ENCODE data around the gene TAF3. TPM values are rescaled to one million over a fixed set of nuclear protein-coding genes. Genes with fewer than 3 reads are reported as not detected.

TAF3 gene
- total and polyA plus RNA-seq, 2 experiments from 2014 or later, result 3.9 to 7.7 TPM

- H3K4me1 ChIP-seq (ENCODE audit: low read depth), result peaks cover 20% of the 10 kb centered on the region
- H3K27me3 ChIP-seq, result no peaks in the 10 kb centered on the region
- no peaks in the 10 kb centered on the region for H3K9me3 ChIP-seq (ENCODE audit: low read depth)
- TF ChIP-seq, protein P1, sequence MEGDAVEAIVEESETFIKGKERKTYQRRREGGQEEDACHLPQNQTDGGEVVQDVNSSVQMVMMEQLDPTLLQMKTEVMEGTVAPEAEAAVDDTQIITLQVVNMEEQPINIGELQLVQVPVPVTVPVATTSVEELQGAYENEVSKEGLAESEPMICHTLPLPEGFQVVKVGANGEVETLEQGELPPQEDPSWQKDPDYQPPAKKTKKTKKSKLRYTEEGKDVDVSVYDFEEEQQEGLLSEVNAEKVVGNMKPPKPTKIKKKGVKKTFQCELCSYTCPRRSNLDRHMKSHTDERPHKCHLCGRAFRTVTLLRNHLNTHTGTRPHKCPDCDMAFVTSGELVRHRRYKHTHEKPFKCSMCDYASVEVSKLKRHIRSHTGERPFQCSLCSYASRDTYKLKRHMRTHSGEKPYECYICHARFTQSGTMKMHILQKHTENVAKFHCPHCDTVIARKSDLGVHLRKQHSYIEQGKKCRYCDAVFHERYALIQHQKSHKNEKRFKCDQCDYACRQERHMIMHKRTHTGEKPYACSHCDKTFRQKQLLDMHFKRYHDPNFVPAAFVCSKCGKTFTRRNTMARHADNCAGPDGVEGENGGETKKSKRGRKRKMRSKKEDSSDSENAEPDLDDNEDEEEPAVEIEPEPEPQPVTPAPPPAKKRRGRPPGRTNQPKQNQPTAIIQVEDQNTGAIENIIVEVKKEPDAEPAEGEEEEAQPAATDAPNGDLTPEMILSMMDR (IDR thresholded peaks at IDR 0.05; ENCODE audit: low read depth, low read length), result no peak
- H3K4me3 ChIP-seq, result no peak overlapping the region
- DNase-seq (ENCODE audit: low read depth in 1 of 2, low spot score in 1 of 2), result no peak
- H3K36me3 ChIP-seq, result peaks cover 20% of the 10 kb centered on the region
- peak overlapping the region; percentile 11 for H3K27ac ChIP-seq
Observed at GRCh38 chr10:7794251-7795026, 23.9 kb upstream of the TAF3 start.

GRCh38 chr10:7795605-7796004 is 22.7 kb upstream of the TAF3 start:
- H3K27me3 ChIP-seq, result no peaks in the 10 kb centered on the region
- H3K9me3 ChIP-seq (ENCODE audit: low read depth), result no peaks in the 10 kb centered on the region
- peak; percentile 61 to 84 for DNase-seq (ENCODE audit: low read depth in 1 of 2, low spot score in 1 of 2)
- TF ChIP-seq, protein P1 (IDR thresholded peaks at IDR 0.05; ENCODE audit: low read depth, low read length), result no peak
- peaks cover 28% of the 10 kb centered on the region for H3K36me3 ChIP-seq
- peaks cover 12% of the 10 kb centered on the region for H3K4me1 ChIP-seq (ENCODE audit: low read depth)
- no peak overlapping the region for H3K4me3 ChIP-seq
- peak overlapping the region; percentile 11 for H3K27ac ChIP-seq

DNA sequence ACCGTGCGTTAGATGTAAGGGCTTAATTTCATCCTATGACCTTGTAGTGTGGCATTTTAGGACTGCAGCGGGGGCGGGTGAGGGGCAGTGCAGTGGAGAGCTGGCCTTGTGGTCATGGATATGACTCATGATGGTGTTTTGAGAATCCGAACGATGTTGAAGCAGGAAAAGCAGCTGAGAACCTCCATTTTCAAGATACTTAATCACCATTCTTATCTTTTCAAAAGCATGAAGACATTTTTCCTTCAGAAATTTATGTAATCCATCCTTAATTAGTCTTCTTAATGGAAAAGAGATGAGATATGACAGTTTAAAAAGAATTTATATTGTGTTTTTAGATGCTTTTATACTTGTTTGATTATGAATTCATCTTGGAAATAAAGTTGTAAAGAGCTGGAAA is 20.7 kb upstream of the TAF3 start:
- peaks cover 12% of the 10 kb centered on the region for H3K4me1 ChIP-seq (ENCODE audit: low read depth)
- TF ChIP-seq, protein P1 (IDR thresholded peaks at IDR 0.05; ENCODE audit: low read depth, low read length), result no peak
- no peaks in the 10 kb centered on the region for H3K9me3 ChIP-seq (ENCODE audit: low read depth)
- no peaks in the 10 kb centered on the region for H3K27me3 ChIP-seq
- H3K4me3 ChIP-seq, result no peak overlapping the region
- no peak overlapping the region for H3K27ac ChIP-seq
- H3K36me3 ChIP-seq, result peaks cover 48% of the 10 kb centered on the region
- peak in 1 of 2 donors; percentile 92 for DNase-seq (ENCODE audit: low read depth in 1 of 2, low spot score in 1 of 2)

DNA sequence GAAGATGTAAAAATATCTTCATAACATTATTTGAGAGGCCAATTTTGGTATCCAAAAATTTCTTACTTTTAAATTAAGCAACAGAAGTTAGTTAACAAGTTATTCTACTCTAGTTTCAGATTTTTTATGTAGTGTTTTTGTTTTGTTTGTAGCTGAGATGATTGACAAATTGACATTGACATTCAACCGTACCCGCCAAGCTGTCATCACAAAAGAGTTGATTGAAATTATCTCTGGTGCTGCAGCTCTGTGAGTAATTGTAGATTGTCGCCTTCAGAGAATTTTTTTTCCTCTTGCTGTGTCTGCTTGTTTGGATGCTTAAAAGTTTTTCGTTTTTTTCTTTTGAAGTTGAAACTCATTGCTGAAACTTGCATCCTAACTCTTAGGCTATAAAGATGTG is 15.7 kb upstream of the TAF3 start:
- Histone ChIP-seq H3K4me3 (no peak overlapping the region), H3K9me3 (ENCODE audit: low read depth) (no peaks in the 10 kb centered on the region), H3K4me1 (ENCODE audit: low read depth) (peaks cover 6% of the 10 kb centered on the region), H3K27me3 (no peaks in the 10 kb centered on the region), H3K36me3 (peaks cover 80% of the 10 kb centered on the region), H3K27ac (no peak overlapping the region)
- no peak for DNase-seq (ENCODE audit: low read depth in 1 of 2, low spot score in 1 of 2)
- TF ChIP-seq, protein P1 (IDR thresholded peaks at IDR 0.05; ENCODE audit: low read depth, low read length), result no peak

- DNase-seq (ENCODE audit: low read depth in 1 of 2, low spot score in 1 of 2), result no peak
- Histone ChIP-seq H3K4me1 (ENCODE audit: low read depth) (peaks cover 6% of the 10 kb centered on the region), H3K36me3 (peaks cover 80% of the 10 kb centered on the region), H3K9me3 (ENCODE audit: low read depth) (no peaks in the 10 kb centered on the region), H3K27ac (peak overlapping the region; percentile 24), H3K4me3 (no peak overlapping the region), H3K27me3 (no peaks in the 10 kb centered on the region)
- TF ChIP-seq, protein P1 (IDR thresholded peaks at IDR 0.05; ENCODE audit: low read depth, low read length), result no peak
Observed at GRCh38 chr10:7804216-7804615, 14.1 kb upstream of the TAF3 start.

Measured in cardiac muscle cell (in vitro differentiated cells and primary cell).